AG04450 (cell line): ENCODE data around the gene FSD2. TPM values are rescaled to one million over a fixed set of nuclear protein-coding genes. Genes with fewer than 3 reads are reported as not detected.

Source experiments
- CTCF ChIA-PET: fragments of 300-600, 350-600 bp; formaldehyde crosslinking; extraction: SDS; loops from one replicate; lab custom pipeline; 2022; ENCODE audit warnings: antibody characterized with exemption, inconsistent platforms; lab: Charles Lee
- POLR2A ChIA-PET: fragments of 350-600 bp; formaldehyde crosslinking; extraction: SDS; loops from one replicate; lab custom pipeline; 2021; ENCODE audit warnings: antibody characterized with exemption, inconsistent platforms; lab: Yijun Ruan, JAX
- DNase-seq: peaks from one replicate; pipeline ENCODE4 v3.0.0-alpha.2; 2011; ENCODE audit warnings: low read depth, low spot score
- H3K27ac ChIP-seq: one replicate; pipeline ENCODE4 v1.5.1; 2012; ENCODE audit warnings: low read depth, low read length, control low read depth
- H3K27me3 ChIP-seq: one replicate; pipeline ENCODE4 v1.6.0; 2012; ENCODE audit warnings: low read length; ENCODE audit not compliant: control insufficient read depth, insufficient read depth
- H3K4me3 ChIP-seq: 2 replicates; pipeline ENCODE4 v1.5.1; 2011; ENCODE audit warnings: mild to moderate bottlenecking, low read depth, low read length, control low read depth
- H3K9me3 ChIP-seq: 2 replicates; pipeline ENCODE4 v1.5.1; 2012; ENCODE audit warnings: low read length; ENCODE audit not compliant: control insufficient read depth, insufficient read depth
- CTCF ChIP-seq: IDR thresholded peaks from 2 replicates; pipeline ENCODE4 v1.5.1; 2011; ENCODE audit warnings: low read depth, low read length, control low read depth, inconsistent platforms
- polyA plus RNA-seq: library from polyadenylated mRNA; depleted of rRNA; stranded (reverse); fragments of >200 nt; gene quantifications from 2 replicates; pipeline ENCODE4 v1.2.3, GENCODE V29; 2011

Gene FSD2
- polyA plus RNA-seq, 1 experiment: not detected

- Histone ChIP-seq H3K4me3 (no peak overlapping the region), H3K9me3 (peaks cover 3% of the 10 kb centered on the region; the same call in 1 of the 2 replicates), H3K27ac (no peak overlapping the region), H3K27me3 (no peaks in the 10 kb centered on the region)
- DNase-seq: no peak
- POLR2A ChIA-PET: interaction anchor here (0.6 to 1.9 kb wide), 3 partner anchors 9 to 311 kb away, joined by 4 to 6 read pairs (median 5); partner anchors contain the start of gene RPS17
- CTCF ChIA-PET: interaction anchor here (1.5 kb wide), 1 partner anchor 149 kb away, joined by 3 read pairs; no protein-coding TSS in a partner anchor
- TF ChIP-seq CTCF: no peak
Measured at GRCh38 chr15:82851306-82851850, 45.5 kb upstream of the FSD2 start.

DNA sequence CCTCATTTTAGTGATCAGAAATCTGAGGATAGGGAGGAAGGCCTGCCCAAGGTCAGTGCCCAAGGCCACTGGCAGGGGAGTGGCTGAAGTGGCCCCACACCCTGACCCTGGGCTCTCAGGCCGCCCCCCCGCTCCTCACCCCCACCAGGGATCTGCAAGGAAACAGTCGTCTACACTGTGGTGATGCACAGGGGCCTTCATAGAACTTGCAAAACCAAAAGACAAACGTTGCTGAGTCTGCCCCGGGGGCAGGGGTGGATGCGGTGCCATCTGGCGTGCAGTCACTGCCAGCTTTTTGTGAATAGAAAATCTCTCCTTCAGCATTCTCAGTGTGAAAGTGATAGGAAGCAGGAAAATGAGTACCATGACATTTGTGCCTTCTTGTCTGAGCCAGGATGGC lies 44.9 kb upstream of the FSD2 start:
- H3K4me3 ChIP-seq: no peak overlapping the region
- CTCF ChIA-PET: interaction anchor here (0.5 to 1.5 kb wide), 2 partner anchors 149 to 1421 kb away, joined by 3 read pairs; no protein-coding TSS in a partner anchor
- POLR2A ChIA-PET: no interaction called here
- no peak for DNase-seq
- TF ChIP-seq CTCF: no peak
- H3K9me3 ChIP-seq: peaks cover 3% of the 10 kb centered on the region; the same call in 1 of the 2 replicates
- no peaks in the 10 kb centered on the region for H3K27me3 ChIP-seq
- no peak overlapping the region for H3K27ac ChIP-seq

GRCh38 chr15:82849556-82850512 lies 44.0 kb upstream of the FSD2 start:
- POLR2A ChIA-PET: interaction anchor here (1.3 kb wide), 1 partner anchor 100 kb away, joined by 3 read pairs; no protein-coding TSS in a partner anchor
- no peak for DNase-seq
- H3K27ac ChIP-seq: no peak overlapping the region
- peak; percentile 64 for TF ChIP-seq CTCF
- no peak overlapping the region for H3K4me3 ChIP-seq
- CTCF ChIA-PET: interaction anchor here (0.5 to 2.2 kb wide), 9 partner anchors 16 to 265 kb away, joined by 3 to 12 read pairs (median 3); no protein-coding TSS in a partner anchor
- peaks cover 3% of the 10 kb centered on the region; the same call in 1 of the 2 replicates for H3K9me3 ChIP-seq
- no peaks in the 10 kb centered on the region for H3K27me3 ChIP-seq

- Histone ChIP-seq H3K27ac (no peak overlapping the region), H3K9me3 (no peaks in the 10 kb centered on the region), H3K27me3 (no peaks in the 10 kb centered on the region), H3K4me3 (no peak overlapping the region)
- ChIA-PET CTCF (interaction anchor here (1.2 to 2.2 kb wide), 5 partner anchors 16 to 264 kb away, joined by 3 to 12 read pairs (median 4); no protein-coding TSS in a partner anchor), POLR2A (interaction anchor here (0.6 to 1.3 kb wide), 3 partner anchors 38 to 305 kb away, joined by 3 to 14 read pairs (median 3); no protein-coding TSS in a partner anchor)
- TF ChIP-seq CTCF: no peak
- no peak for DNase-seq
Measured at GRCh38 chr15:82848241-82848993, 42.5 kb upstream of the FSD2 start.
